G401 (cell line): ENCODE measurements around the gene SIMC1. TPM values are rescaled to one million over a fixed set of nuclear protein-coding genes. Genes with fewer than 3 reads are reported as not detected.
A peak's percentile ranks its signal among the peaks of the same experiment; 100 is the strongest.
"Not testable (repeated sequence)": the region's sequence is repeated elsewhere in the genome, so short reads cannot be mapped to it uniquely, and the experiment has no call there.

Experiments
- DNase-seq: peaks from one replicate; pipeline ENCODE4 v3.0.0-alpha.2; 2015; ENCODE audit warnings: low spot score
- in situ Hi-C: cut with HindIII; loops from 2 replicates; pipeline ENCODE4 v1.10.0; 2016; ENCODE audit warnings: low sequenced_read_pairs, mixed read lengths
- total RNA-seq: library from RNA; depleted of rRNA; stranded (reverse); fragments of >200 nt; shearing (Covaris generic); gene quantifications from 2 replicates; pipeline ENCODE4 v1.2.3, GENCODE V29; 2014; rRNA removed

Gene SIMC1
- 8.4 and 11.8 TPM in 2 replicates for total RNA-seq

DNA sequence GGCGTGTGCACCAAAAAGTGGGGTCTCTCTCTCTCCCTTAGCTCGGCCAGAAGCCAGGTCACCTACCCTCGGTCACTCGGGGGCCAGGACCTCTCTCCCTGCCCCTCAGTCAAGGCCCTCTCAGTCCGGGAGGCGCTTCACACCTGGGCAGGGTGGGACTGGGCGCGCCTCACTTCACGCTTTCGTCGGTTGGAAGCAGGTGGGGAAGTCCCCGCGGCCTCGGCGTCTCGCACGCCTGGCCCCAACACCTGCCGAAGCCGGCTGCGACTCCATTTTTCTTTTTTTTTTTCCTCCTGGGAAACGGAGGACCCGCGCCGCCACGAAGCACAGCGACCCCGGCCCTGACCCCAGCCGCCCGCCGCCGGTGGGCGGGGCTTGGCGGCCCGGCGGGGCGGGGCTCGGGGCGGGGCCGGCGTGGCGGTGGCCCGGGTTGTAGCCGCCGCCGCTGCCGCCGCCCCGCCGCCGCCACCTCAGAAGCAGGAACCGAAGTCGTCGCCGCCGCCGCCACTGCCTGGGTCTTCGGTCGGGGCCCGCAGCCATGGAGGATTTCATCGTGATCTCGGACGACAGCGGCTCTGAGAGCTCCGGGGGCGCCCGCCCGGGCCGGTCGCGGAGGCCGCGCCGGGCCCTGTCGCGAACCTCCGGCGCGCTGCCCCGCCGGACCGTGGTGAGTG is at the start of gene SIMC1:
Gene SIMC1, plus strand, starts transcription at position 454 of the 674 bp plus-strand sequence. Its CDS starts 85 bp downstream, at position 539.
- in situ Hi-C loops: not testable (repeated sequence)
- DNase-seq: peak; percentile 38

DNA sequence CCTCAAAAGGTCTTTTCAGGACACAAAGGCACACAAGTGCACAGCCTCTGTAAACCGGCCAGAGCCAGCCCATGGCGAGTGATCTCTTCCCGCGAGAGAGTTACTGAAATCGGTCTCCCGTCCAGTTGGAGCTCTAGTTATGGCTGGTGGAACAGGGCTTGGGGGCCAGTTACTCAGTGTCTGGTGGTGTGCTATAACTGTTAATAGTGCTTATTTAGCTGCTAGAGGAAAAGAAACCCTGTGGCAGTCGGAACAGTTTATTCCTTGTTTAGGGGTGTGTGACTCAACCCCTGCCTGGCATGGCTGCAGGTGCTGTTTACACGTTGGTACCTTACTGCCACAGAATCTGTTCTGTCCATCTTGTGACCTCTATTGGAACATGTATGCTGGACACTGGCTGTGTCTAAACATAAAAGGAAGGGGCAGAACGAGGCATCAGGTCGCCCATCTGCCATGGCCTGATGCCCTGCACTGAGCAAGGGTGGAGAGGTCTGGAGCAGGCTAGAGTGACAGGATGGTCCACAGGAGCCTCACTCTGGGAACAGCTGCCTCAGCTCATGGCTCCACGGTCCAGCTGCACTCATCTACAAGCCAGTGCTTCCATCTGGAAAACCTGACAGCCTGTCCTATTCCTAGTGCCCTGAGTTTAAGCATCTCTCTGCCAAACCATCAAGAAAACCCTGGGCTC is 49.6 kb upstream of the SIMC1 start:
- in situ Hi-C loops: no loop called here

DNA sequence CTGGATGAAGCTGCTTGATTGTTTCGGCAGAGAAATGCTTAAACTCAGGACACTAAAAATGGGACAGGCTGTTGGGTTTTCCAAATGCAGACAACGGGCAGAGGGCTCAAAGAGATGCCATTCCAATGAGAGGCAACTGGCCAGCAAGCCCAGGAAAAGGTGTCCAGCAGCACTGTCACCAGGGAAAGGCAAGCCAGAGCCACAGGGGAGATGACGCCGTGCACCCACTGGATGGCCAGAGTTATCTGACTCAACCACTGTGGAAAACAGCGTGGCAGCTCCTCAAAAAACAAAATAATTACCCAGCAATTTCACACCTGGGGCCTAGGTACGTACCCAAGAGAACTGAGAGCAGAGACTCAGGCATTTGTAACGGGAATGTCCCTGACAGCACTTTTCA is 48.4 kb upstream of the SIMC1 start:
- DNase-seq: no peak
- in situ Hi-C loops: no loop called here

More for the DNA sequence above, 49.6 kb upstream of the SIMC1 start:
- DNase-seq: no peak

DNA sequence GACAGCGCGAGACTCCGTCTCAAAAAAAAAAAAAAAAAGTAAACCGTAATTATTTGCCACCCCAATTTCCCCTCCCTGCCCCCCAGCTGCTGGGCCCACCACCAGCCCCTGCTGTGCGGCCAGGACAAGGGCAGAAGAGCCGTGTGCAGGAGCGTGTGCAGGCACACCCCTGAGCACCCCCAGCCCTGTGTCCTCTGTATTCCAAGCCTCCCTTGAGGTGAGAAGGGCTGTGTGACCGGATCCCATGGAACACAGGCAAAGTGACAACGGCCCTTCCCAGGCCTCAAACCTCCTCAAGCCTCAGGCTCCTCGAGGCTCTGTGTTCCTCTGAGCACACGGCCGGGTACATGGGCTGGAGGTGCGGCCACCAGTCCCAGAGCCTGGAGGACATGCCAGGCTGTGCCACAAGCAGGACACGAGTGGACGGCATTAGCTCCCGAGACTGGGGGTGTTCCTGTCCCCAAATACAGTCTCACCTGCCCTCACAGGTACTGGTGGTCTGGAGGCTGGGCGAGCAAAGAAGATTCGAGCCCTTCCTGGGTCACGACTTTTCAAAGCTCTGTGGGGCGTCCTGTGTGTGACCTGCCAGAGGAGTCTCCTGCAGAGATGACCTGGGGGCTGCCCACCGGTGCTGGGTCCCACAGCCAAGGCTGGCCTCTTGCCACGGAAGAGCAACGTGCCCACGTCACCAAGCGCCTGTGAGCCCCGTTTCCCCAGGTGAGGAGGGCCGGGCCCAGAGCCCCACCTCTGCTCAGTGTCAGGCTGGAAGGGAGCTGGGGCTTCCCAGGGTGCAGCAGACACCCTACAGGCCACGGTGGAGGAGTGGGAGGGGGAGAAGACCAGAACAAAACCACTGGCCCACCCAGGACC is 47.1 kb upstream of the SIMC1 start:
- in situ Hi-C loops: no loop called here
- no peak for DNase-seq

DNA sequence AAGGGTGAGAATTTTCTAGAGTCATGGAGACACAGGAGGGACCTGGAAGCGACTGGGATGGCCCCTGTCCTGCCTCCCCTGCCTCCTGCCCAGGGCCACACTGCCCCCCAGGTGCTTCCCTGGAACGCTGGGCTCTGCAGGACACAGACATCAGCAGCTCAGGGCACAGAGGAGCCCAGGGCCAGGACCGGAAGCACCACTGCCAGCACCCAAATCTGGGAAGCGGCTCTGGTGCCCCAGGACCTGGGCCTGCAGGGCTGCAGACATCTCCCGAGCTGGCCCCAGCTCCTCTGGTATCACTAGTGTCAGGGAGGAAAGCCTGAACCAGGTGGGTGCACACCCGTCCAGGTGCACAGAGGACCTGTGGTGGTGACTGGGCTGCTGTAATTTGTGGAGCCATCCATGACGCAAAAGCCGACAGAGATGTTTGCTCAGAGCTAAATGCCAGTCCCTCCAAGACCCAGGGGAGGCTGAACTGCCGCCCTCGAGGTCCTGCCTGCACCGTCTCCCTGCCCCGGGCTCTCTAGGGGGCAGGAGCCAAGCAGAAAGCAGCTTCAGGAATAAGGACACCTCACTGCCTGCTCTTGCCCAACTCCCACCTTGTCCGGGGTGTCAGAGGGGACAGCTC is 46.0 kb upstream of the SIMC1 start:
- in situ Hi-C loops: no loop called here
- DNase-seq: no peak

DNA sequence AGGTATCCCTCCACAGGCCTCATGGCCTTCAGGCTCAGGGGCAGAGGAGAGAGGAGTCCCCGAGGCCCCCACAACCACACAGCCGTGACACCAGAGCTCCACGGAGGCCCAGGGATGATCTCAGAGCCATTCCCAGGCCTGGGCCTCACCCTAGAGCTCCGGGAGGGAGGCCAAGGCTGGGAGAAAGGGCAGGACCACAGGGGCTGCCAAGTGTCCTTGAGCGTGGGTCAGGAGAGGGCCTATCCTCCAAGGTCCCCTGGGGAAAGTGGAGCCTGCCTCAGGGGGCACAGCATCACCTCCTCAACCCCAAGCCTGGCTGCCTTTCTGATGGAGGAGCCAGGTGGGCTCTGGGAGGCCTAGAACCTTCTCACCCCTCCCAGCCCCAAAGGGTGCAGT is 45.5 kb upstream of the SIMC1 start:
- DNase-seq, in situ Hi-C loops: not testable (repeated sequence)

DNA sequence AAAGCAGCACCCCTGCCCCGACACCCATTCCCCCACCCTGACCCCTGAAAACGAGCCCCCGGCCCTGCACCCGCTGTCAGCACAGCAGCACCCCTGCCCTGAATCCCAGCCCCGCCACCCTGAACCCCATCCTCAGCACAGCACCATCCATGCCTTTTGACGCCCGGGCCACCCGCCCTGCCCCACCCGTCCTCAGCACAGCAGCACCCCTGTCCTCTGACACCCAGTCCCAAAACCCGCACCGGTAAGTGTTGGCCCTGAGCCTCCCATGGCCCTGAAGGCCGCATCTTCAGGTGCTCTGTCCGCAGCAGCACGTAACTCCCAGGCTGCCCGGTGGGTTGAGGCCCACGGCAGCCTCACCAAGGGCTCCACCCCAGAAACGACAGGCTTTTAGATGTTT is 44.6 kb upstream of the SIMC1 start:
- in situ Hi-C loops: not testable (repeated sequence)
- DNase-seq: peak; percentile 28

DNA sequence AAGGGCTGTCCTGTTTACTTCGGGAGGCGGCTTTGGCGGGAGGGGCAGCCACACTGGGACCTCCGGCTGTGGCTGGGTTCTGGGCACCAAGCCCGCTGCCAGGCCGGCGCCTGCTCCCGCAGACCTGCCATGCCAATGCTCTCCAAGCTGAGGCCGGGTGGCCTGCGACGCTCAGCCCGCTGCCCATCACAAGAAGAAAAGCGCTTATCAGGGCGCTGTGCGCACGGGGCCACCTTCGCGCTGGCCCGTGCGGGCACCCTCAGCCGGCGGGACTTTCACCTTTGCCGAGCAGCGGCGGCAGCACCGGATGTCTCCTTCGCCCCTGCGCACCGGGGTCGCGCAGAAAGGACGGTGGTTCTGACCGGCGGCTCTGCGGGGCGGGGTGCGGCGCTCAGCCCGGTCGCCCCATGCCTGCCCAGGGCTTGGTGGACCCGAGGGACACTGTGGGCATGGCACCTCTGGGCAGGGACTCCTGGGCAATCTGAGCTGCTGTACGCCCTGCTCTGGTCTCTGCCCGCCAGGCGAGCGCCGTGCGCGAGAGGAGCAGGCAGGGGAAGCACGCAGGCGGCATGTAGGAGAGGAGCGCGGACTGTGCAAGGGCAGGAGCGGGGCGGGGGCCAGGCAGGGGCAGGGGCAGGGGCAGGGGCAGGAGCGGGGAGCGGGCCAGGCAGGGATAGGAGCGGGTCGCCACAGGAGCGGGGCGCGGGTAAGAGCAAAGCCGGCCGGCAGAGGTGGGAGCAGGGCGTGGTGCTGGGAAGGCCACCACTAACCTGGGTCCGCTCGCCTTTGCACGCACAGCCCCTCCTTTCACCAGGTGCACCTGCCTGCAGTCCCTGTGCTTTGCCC is 43.8 kb upstream of the SIMC1 start:
- peak; percentile 80 for DNase-seq
- in situ Hi-C loops: not testable (repeated sequence)

DNA sequence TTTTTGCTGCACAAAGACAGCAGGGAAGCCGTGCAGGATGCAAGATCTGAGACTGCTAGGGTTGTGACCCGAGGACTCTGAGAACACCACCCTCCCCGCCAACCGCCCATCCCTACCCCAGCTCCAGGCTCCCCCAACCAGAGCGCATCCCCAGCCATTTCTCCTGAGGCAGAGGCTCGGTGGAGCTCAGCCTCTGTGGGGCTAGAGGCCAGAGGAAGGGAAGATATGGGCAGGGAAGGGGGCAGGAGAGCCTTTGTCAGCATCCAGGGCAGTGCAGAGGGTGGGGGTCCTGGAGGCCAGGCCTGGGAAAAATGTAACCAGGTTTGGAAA is 43.2 kb upstream of the SIMC1 start:
- DNase-seq, in situ Hi-C loops: not testable (repeated sequence)

DNA sequence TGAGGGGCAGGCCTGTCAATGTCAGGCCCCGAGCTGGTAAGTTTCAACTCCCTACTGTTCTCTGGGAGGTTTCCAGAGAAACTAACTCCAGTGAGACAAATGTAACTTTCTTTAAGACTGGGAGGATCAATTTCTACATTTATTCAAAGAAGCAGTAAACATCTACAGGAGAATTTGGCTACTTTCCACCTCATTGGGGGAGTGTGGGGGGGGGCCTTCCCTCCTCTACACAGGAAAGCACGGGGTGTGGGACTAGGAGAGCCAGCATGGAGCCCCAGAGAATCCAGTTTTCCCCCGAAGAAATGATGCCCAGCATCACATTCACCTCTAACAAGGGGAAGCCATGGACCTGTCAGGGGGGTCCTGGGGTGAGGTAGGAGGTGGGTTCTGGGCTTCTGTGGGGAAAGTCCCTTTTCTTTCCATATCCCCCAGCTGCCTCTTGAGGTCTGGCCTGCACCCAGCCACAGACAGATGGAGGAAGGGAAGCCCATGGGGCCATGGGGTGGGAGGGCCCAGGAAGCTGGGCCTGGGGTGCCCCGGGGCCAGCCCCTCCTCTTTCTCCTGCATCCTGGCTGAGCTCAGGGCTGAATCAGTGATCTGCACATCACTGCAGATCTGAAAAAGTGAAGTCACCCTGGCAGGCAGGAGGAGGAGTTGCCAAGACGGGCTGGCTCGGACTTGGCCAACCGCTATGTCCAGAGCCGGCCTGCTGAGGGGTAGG is 42.6 kb upstream of the SIMC1 start:
- in situ Hi-C loops, DNase-seq: not testable (repeated sequence)

DNA sequence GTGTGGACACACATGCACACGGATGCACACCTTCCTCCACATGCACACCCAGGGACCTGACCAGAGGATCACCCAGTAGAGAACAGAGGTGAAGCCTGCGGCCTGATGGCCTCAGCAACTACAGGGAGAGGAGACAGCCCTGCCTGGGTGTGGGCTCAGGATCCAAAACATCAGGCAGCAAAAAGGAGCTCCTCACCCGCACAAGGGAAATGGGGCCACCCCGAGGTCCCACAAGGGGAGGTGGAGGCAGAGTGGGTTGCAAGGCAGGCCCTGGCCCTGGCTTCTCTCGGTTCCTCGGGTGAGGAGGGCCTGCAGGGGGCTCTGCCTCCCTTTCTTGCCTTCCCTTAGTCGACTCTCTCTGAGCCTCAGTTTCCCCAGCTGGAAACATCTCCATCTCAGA is 41.4 kb upstream of the SIMC1 start:
- DNase-seq, in situ Hi-C loops: not testable (repeated sequence)

DNA sequence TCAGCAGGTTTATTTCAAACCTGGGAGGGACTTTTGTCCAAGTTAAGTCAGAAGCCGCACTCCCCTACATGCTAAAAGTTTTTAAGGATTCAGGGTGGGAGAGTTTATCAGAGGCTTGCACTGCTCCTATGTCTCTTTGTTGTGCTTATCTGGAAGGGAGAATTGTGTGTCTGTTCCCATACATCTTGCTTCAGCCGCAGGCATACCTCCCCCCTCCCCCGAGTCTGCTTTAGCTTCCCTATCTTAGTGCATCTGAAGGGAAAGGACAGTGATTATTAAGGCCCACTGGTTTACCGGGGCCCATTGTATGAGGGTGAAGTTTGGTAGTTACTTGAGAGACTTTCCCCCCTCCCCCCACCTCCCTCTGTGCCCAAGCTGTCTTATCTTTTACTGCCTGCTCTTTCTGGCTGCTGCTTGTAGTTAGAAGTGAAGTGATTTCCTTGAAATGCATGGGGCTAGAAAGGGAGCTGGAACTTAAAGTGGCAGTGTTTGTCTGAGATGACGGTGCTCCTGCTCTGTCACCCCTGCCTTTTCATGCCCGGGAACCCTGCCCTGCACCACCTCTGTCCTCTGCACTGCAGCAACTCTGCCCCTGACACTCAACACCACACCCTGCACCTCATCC is 40.9 kb upstream of the SIMC1 start:
- in situ Hi-C loops: not testable (repeated sequence)

DNA sequence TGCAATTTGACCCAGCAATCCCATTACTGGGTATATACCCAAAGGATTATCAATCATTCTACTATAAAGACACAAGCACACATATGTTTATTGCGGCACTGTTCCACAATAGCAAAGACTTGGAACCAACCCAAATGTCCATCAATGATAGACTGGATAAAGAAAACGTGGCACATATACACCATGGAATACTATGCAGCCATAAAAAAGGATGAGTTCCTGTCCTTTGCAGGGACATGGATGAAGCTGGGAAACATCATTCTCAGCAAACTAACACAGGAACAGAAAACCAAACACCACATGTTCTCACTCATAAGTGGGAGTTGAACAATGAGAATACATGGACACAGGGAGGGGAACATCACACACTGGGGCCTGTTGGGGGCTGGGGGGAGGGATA is 39.9 kb upstream of the SIMC1 start:
- in situ Hi-C loops, DNase-seq: not testable (repeated sequence)

More for the DNA sequence above, 40.9 kb upstream of the SIMC1 start:
- not testable (repeated sequence) for DNase-seq

DNA sequence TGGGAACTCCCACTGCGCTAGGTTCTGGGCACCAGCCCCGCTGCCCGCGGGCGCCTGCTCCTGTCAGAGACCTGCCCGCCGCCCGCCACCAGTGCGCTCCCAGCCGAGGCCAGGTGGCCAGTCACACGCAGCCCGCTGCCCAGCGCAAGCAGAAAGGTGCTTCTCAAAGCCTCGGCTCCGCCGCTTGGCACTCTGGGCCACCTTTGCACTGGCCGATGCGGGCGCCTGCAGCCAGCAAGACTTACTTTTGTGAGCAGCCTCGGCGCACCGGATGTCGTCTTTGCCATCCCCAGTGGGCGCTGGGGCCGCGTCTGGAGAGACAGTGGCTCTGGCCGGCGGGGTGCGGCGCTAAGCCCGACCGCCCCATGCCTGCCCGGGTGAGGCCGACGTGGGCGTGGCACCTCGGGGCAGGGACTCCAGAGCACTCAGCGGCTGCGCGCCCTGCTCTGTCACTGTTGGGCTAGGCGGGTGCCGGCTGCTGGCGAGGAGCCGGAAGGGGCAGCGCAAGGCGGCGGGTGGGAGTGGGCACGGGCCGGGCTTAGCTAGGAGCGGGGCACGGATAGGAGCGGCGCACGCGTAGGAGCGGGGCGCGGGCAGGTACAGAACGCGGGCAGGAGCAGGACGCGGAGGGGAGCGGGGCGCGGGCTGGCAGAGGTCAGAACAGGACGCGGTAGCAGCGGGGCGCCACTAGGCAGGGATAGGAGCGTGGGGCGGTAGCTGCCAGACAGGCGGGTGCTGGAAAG is 39.1 kb upstream of the SIMC1 start:
- DNase-seq: peak; percentile 30
- in situ Hi-C loops: not testable (repeated sequence)

DNA sequence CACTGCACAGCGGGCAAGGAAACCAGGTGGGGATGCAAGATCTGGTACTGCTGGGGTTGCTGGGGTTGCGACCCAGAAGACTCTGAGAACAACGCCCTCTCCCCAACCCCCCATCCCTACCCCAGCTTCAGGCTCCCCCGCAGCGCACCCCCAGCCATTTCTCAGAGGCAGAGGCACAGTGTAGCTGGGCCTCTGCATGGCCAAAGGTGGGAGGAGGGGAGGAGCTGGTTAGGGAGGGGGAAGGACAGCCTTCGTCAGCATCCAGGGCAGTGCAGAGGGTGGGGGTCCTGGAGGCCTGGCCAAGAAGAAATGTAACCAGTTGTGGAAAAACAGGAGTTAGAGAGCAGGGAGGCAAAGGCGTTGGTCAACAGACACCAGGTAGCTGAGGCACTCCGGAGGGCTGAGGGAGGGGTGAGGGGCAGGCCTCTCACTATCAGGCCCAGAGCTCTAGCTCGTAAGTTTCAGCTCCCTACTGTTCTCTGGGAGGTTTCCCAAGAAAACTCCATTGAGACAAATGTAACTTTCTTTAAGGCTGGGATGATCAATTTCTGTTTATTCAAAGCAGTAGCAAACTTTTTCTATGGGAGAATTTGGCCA is 38.3 kb upstream of the SIMC1 start:
- in situ Hi-C loops, DNase-seq: not testable (repeated sequence)

DNA sequence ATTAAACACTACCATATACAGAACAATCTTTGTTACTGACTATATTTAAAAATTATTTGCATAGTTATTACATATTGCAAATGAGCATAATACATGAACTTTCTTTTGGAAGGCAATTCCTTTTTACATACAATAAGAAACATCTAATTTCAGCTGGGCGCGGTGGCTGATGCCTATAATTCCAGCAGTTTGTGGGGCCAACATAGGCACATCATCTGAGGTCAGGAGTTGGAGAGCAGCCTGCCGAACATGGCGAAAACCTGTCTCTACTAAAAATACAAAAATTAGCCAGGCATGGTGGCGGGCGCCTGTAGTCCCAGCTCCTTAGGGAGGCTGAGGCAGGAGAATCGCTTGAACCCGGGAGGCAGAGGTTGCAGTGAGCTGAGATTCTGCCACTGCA is 36.4 kb upstream of the SIMC1 start:
- in situ Hi-C loops: no loop called here
- no peak for DNase-seq

DNA sequence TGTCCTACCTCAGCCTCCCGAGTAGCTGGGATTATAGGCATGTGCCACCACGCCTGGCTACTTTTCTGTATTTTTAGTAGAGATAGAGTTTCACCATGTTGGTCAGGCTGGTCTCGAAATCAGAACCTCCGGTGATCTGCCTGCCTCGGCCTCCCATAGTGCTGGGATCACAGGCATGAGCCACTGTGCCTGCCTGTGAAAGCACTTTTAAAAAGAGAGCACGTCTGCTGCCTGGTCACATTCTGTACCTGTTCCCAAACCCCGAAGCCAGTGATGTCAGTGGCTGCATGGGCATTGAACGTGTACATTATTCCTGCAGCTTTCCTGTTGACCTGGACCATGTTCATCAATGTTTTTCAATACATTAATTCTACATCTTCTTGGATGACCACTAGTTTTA is 35.1 kb upstream of the SIMC1 start:
- in situ Hi-C loops: no loop called here
- no peak for DNase-seq
